Neural cell (in vitro differentiated cells): ENCODE results near the gene BCAS1.

Source experiments
- EP300 ChIP-seq: fragments of 450-650 bp; conservative IDR thresholded peaks from 2 replicates; pipeline ENCODE4 v1.6.1; 2014; ENCODE audit warnings: antibody characterized with exemption, mild to moderate bottlenecking, moderate library complexity; ENCODE audit not compliant: poor library complexity, severe bottlenecking
- EZH2 ChIP-seq: fragments of 200-600, 300-800 bp; shearing (Covaris generic), sonication (generic); IDR thresholded peaks from 2 replicates; pipeline ENCODE4 v1.6.1; 2014; ENCODE audit warnings: antibody characterized with exemption, low read length, borderline replicate concordance, mild to moderate bottlenecking; ENCODE audit not compliant: insufficient read depth, poor library complexity, severe bottlenecking
- RAD21 ChIP-seq: fragments of 450-650 bp; conservative IDR thresholded peaks from 2 replicates; pipeline ENCODE4 v1.6.1; 2014; ENCODE audit warnings: antibody characterized with exemption, mild to moderate bottlenecking, moderate library complexity
- TF ChIP-seq, protein P1 (sequence below): fragments of 450-650 bp; IDR thresholded peaks from 2 replicates; pipeline ENCODE4 v1.5.1; 2014; ENCODE audit warnings: antibody characterized with exemption, mild to moderate bottlenecking, moderate library complexity; ENCODE audit not compliant: poor library complexity, severe bottlenecking

DNA sequence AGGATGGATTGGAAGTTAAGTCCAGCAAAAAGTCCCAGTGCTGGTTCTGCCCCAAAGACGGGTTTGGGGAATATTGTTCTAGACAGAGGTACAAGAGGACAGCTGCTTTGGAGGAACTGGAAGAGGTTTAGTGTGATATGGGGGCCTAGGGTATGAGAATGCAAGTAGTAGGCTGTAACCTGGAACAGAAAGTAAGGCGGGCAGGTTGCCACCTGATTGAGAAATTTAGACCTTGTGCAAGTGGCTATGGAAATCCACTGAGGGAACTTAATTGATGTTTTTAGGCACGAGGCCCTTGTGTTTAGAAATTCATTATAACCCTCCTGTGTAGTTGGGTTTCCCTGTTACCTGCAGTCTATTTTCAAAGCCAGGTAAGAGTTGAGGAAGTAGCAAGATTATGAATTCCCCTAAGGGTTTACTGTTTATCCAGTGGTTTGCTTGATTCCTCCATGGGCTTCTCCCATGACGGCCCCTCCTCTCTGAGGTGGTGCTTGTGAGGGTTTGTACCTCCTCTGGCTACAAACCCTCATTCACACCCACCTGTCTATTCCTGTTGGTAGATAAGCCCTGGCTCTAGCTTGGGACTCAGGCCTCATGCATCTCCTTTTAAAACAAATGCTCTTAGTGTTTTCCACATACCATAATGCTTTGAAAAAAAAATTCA is 42.0 kb upstream of the BCAS1 start:
- TF ChIP-seq EP300 (no peak), EZH2 (no peak), RAD21 (no peak)
- TF ChIP-seq, protein P1, sequence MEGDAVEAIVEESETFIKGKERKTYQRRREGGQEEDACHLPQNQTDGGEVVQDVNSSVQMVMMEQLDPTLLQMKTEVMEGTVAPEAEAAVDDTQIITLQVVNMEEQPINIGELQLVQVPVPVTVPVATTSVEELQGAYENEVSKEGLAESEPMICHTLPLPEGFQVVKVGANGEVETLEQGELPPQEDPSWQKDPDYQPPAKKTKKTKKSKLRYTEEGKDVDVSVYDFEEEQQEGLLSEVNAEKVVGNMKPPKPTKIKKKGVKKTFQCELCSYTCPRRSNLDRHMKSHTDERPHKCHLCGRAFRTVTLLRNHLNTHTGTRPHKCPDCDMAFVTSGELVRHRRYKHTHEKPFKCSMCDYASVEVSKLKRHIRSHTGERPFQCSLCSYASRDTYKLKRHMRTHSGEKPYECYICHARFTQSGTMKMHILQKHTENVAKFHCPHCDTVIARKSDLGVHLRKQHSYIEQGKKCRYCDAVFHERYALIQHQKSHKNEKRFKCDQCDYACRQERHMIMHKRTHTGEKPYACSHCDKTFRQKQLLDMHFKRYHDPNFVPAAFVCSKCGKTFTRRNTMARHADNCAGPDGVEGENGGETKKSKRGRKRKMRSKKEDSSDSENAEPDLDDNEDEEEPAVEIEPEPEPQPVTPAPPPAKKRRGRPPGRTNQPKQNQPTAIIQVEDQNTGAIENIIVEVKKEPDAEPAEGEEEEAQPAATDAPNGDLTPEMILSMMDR: no peak
